Brain pericyte (primary cell): Measurements from ENCODE around the gene DTNBP1.

Source experiments
- DNase-seq: peaks from one replicate; pipeline ENCODE4 v3.0.0-alpha.2; 2012; ENCODE audit warnings: low read depth, low spot score

DTNBP1 gene

GRCh38 chr6:15483060-15483459 lies 179.8 kb downstream of the DTNBP1 start:
- no peak for DNase-seq

- DNase-seq = no peak
These were observed 181.2 kb downstream of the DTNBP1 start for GRCh38 chr6:15481390-15482291.

GRCh38 chr6:15480525-15480924 lies 182.3 kb downstream of the DTNBP1 start:
- no peak for DNase-seq

GRCh38 chr6:15479761-15480160 lies 183.1 kb downstream of the DTNBP1 start:
- DNase-seq = no peak

GRCh38 chr6:15477746-15478145 lies 185.1 kb downstream of the DTNBP1 start:
- no peak for DNase-seq

- DNase-seq = no peak
These were observed 186.0 kb downstream of the DTNBP1 start for GRCh38 chr6:15476631-15477380.

- DNase-seq = no peak
These were observed 187.0 kb downstream of the DTNBP1 start for GRCh38 chr6:15475872-15476271.

- DNase-seq = no peak
These were observed 187.6 kb downstream of the DTNBP1 start for GRCh38 chr6:15475261-15475660.

- no peak for DNase-seq
These were observed 188.6 kb downstream of the DTNBP1 start for GRCh38 chr6:15474196-15474595.

- no peak for DNase-seq
These were observed 189.1 kb downstream of the DTNBP1 start for GRCh38 chr6:15473741-15474161.

- DNase-seq = no peak
These were observed 189.7 kb downstream of the DTNBP1 start for GRCh38 chr6:15473174-15473573.
